Esophagus squamous epithelium (tissue), 4 donors: ENCODE measurements around the gene HSDL2.

Source experiments
- CTCF ChIP-seq, 6 experiments: fragments of 450-650 bp in 4 of 6; fragments of 200-600 bp in 2 of 6; sonication (generic) in 2 of 6; IDR thresholded peaks; one replicate each; pipeline ENCODE4 v1.5.1; 2016 to 2019; ENCODE audit warnings: antibody characterized with exemption in 6 of 6, mild to moderate bottlenecking in 4 of 6, moderate library complexity in 4 of 6
- POLR2A ChIP-seq, 4 donors: fragments of 450-650 bp; IDR thresholded peaks; one replicate each; pipeline ENCODE4 v1.6.1; 2017; ENCODE audit warnings: antibody characterized with exemption in 4 of 4, mild to moderate bottlenecking in 4 of 4, moderate library complexity in 3 of 4

- no peak for TF ChIP-seq CTCF (IDR thresholded peaks at IDR 0.05)
- TF ChIP-seq POLR2A (IDR thresholded peaks at IDR 0.05) = no peak
Observed at GRCh38 chr9:112501287-112501686, 121.4 kb downstream of the HSDL2 start.
